A549 (cell line): ENCODE data around the gene PIN1. TPM values are rescaled to one million over a fixed set of nuclear protein-coding genes. Genes with fewer than 3 reads are reported as not detected.

Source experiments
- ATAC-seq, 2 experiments: fragments of 200-7000 bp in 1 of 2; fragments of >200 bp in 1 of 2; cut with Nextera tagmentation in 1 of 2; cut with Tn5 transposase in 1 of 2; 3 replicates each; pipeline versions ENCODE4 v1.8.0 to v1.9.1; 2018 to 2020; ENCODE audit warnings: mild to moderate bottlenecking in 1 of 2, moderate library complexity in 1 of 2
- CTCF ChIA-PET: fragments of 300-600 bp; sonication (Branson Sonifier 250); formaldehyde crosslinking; extraction: SDS; loops from one replicate; lab custom pipeline; 2021; ENCODE audit warnings: antibody characterized with exemption, inconsistent platforms; lab: Yijun Ruan, JAX
- POLR2A ChIA-PET: fragments of 350-600 bp; formaldehyde crosslinking; extraction: SDS; loops from one replicate; lab custom pipeline; 2021; ENCODE audit warnings: antibody characterized with exemption, inconsistent platforms; lab: Yijun Ruan, JAX
- DNase-seq, 2 experiments: peaks; one replicate each; pipeline versions ENCODE4 v3.0.0 to v3.0.0-alpha.2; 2011 to 2016; ENCODE audit warnings: low read depth in 1 of 2, low spot score in 1 of 2
- FAIRE-seq: peaks from 2 replicates; lab custom pipeline; 2011; peaks lifted over from hg19 to GRCh38; lab: Jason Lieb, UNC
- H3K27ac ChIP-seq, 2 experiments: fragments of >200 bp; sonication (Bioruptor Twin); formaldehyde crosslinking; 3 replicates each; pipeline ENCODE4 v1.5.1; 2016 to 2017
- H3K4me1 ChIP-seq: fragments of >200 bp; sonication (Bioruptor Twin); formaldehyde crosslinking; 3 replicates; pipeline ENCODE4 v1.6.1; 2016
- H3K4me2 ChIP-seq: fragments of >200 bp; sonication (Bioruptor Twin); formaldehyde crosslinking; 3 replicates; pipeline ENCODE4 v1.6.1; 2016
- H3K4me3 ChIP-seq: fragments of >200 bp; sonication (Bioruptor Twin); formaldehyde crosslinking; 3 replicates; pipeline ENCODE4 v1.5.1; 2016
- H3K9me3 ChIP-seq: fragments of >200 bp; sonication (Bioruptor Twin); formaldehyde crosslinking; 3 replicates; pipeline ENCODE4 v1.6.1; 2016
- BCL3 ChIP-seq: fragments of >200 bp; sonication (Bioruptor Twin); formaldehyde crosslinking; IDR thresholded peaks from 3 replicates; pipeline ENCODE4 v1.6.1; 2016
- CBX2 ChIP-seq: fragments of 200-600 bp; sonication (generic); IDR thresholded peaks from 2 replicates; pipeline ENCODE4 v1.6.1; 2016; ENCODE audit warnings: low read depth, mild to moderate bottlenecking, borderline replicate concordance
- CBX8 ChIP-seq: fragments of 200-600 bp; sonication (generic); IDR thresholded peaks from 2 replicates; pipeline ENCODE4 v1.6.1; 2016
- CEBPB ChIP-seq, 2 experiments: fragments of >200 bp in 1 of 2; sonication (Bioruptor Twin) in 1 of 2; formaldehyde crosslinking in 1 of 2; IDR thresholded peaks; 2 replicates each; pipeline ENCODE4 v1.6.1; 2012 to 2016
- CHD4 ChIP-seq: fragments of 200-600 bp; sonication (generic); IDR thresholded peaks from 2 replicates; pipeline ENCODE4 v1.6.1; 2016; ENCODE audit warnings: antibody characterized with exemption, mild to moderate bottlenecking, borderline replicate concordance
- E2F6 ChIP-seq: IDR thresholded peaks from 2 replicates; pipeline ENCODE4 v1.6.1; 2012; ENCODE audit warnings: low read depth, borderline replicate concordance
- HOXA7 ChIP-seq: fragments of 250-450 bp; sonication (Bioruptor Pico); IDR thresholded peaks from 2 replicates; pipeline ENCODE4 v1.5.0; 2020; ENCODE audit warnings: mild to moderate bottlenecking, moderate library complexity
- HOXB5 ChIP-seq: fragments of 250-450 bp; sonication (Bioruptor Pico); IDR thresholded peaks from 2 replicates; pipeline ENCODE4 v1.5.0; 2020; ENCODE audit warnings: mild to moderate bottlenecking, moderate library complexity
- KDM5A ChIP-seq: fragments of 200-600 bp; sonication (generic); IDR thresholded peaks from 2 replicates; pipeline ENCODE4 v1.6.1; 2016; ENCODE audit warnings: antibody characterized with exemption, mild to moderate bottlenecking
- MAFK ChIP-seq: fragments of 450-650 bp; IDR thresholded peaks from 2 replicates; pipeline ENCODE4 v1.6.1; 2014; ENCODE audit not compliant: partially characterized antibody
- MAZ ChIP-seq: fragments of 150-350 bp; IDR thresholded peaks from 2 replicates; pipeline ENCODE4 v1.6.1; 2014; ENCODE audit warnings: antibody characterized with exemption, low read depth, low read length, borderline replicate concordance
- NFE2L2 ChIP-seq: fragments of 150-350 bp; conservative IDR thresholded peaks from 2 replicates; pipeline ENCODE4 v1.6.1; 2014; ENCODE audit warnings: low read length
- NR3C1 ChIP-seq: fragments of >200 bp; sonication (Bioruptor Twin); formaldehyde crosslinking; IDR thresholded peaks from 3 replicates; pipeline ENCODE4 v1.6.1; 2017
- PHF8 ChIP-seq: fragments of 200-600 bp; sonication (generic); IDR thresholded peaks from 2 replicates; pipeline ENCODE4 v1.6.1; 2016; ENCODE audit warnings: low read depth, mild to moderate bottlenecking, antibody characterized with exemption, moderate library complexity, borderline replicate concordance
- POLR2A ChIP-seq: IDR thresholded peaks from 2 replicates; pipeline ENCODE4 v1.6.1; 2012; ENCODE audit warnings: mild to moderate bottlenecking, low read length
- RCOR1 ChIP-seq: fragments of 150-350 bp; IDR thresholded peaks from 2 replicates; pipeline ENCODE4 v1.6.1; 2014; ENCODE audit warnings: antibody characterized with exemption, low read length, low read depth
- RFX5 ChIP-seq: fragments of 450-650 bp; IDR thresholded peaks from 2 replicates; pipeline ENCODE4 v1.7.1; 2014; ENCODE audit warnings: antibody characterized with exemption, mild to moderate bottlenecking, moderate library complexity
- SMC3 ChIP-seq: fragments of >200 bp; sonication (Bioruptor Twin); formaldehyde crosslinking; IDR thresholded peaks from 3 replicates; pipeline ENCODE4 v1.6.1; 2018; ENCODE audit warnings: inconsistent platforms
- TP53 ChIP-seq: fragments of 250-450 bp; sonication (Bioruptor Pico); IDR thresholded peaks from 2 replicates; pipeline ENCODE4 v1.5.0; 2021; ENCODE audit warnings: mild to moderate bottlenecking, moderate library complexity
- USF2 ChIP-seq: fragments of 450-650 bp; IDR thresholded peaks from 2 replicates; pipeline ENCODE4 v1.6.1; 2014; ENCODE audit warnings: antibody characterized with exemption
- ZFP36 ChIP-seq: fragments of 450-650 bp; IDR thresholded peaks from 2 replicates; pipeline ENCODE4 v1.6.1; 2014; ENCODE audit warnings: borderline replicate concordance; ENCODE audit not compliant: partially characterized antibody
- WGBS: methylation state at CpG from one replicate; pipeline ENCODE4 v1.1.6; 2017; ENCODE audit errors: missing lambda C conversion rate; 5-methylcytosine and 5-hydroxymethylcytosine counted together
- polyA plus RNA-seq, 4 experiments: library from polyadenylated mRNA; depleted of rRNA in 3 of 4; stranded (reverse); fragments of >200 nt; fragmentation: RNase III in 1 of 4; extraction: RNeasy Plus Mini Kit Qiagen cat#74134 plus additional on column Dnase treatment in 1 of 4; gene quantifications; 2 replicates in 3 of 4; 3 replicates in 1 of 4; pipeline ENCODE4 v1.2.3, GENCODE V29; 2011 to 2017

The PIN1 gene
- polyA plus RNA-seq, 2 of the 4 experiments (the other 2 are of a cell fraction) = 30.0 to 58.5 TPM

- WGBS = 81% methylated on average over 9 of the region's 9 CpGs
- Histone ChIP-seq H3K4me2 (no peak overlapping the region), H3K9me3 (no peaks in the 10 kb centered on the region)
- CTCF ChIA-PET = interaction anchor here (0.6 kb wide), 1 partner anchor 1163 kb away, joined by 3 read pairs; no protein-coding TSS in a partner anchor
- no peak for DNase-seq
- no peak for FAIRE-seq
- TF ChIP-seq HOXB5 (CRISPR knock-in tag) (no peak), CBX8 (no peak), TP53 (CRISPR knock-in tag) (no peak), SMC3 (no peak), CEBPB (IDR thresholded peaks at IDR 0.05) (no peak), NR3C1 (no peak)
- TF ChIP-seq, all 56 proteins: peak for 0
- ATAC-seq = no peak
- Histone ChIP-seq H3K4me3 (no peak overlapping the region), H3K27ac (no peak overlapping the region), H3K4me1 (peaks cover 4% of the 10 kb centered on the region; the same call in 1 of the 3 replicates)
- POLR2A ChIA-PET = no interaction called here
Observed at GRCh38 chr19:9881720-9882119, 46.6 kb downstream of the PIN1 start.

- Histone ChIP-seq H3K4me3 (no peak overlapping the region), H3K4me2 (no peak overlapping the region), H3K27ac (no peak overlapping the region), H3K9me3 (no peaks in the 10 kb centered on the region), H3K4me1 (no peaks in the 10 kb centered on the region)
- POLR2A ChIA-PET = no interaction called here
- TF ChIP-seq RCOR1 = no peak
- no peak for TF ChIP-seq CBX8
- no peak for TF ChIP-seq HOXA7 (CRISPR knock-in tag)
- no peak for FAIRE-seq
- DNase-seq = no peak
- CTCF ChIA-PET = interaction anchor here (0.5 to 1.1 kb wide), 2 partner anchors 14 to 54 kb away, joined by 3 to 4 read pairs; no protein-coding TSS in a partner anchor
- 47% methylated on average over 4 of the region's 10 CpGs for WGBS
- peak in 1 of 2 experiments; percentile 70; a peak in 3 of 6 replicates for ATAC-seq
Observed at GRCh38 chr19:9883231-9883758, 48.2 kb downstream of the PIN1 start.

- Histone ChIP-seq H3K4me3 (no peak overlapping the region), H3K4me2 (no peak overlapping the region), H3K9me3 (no peaks in the 10 kb centered on the region), H3K4me1 (no peaks in the 10 kb centered on the region)
- ChIA-PET CTCF (no interaction called here), POLR2A (no interaction called here)
- FAIRE-seq = no peak
- no peak for TF ChIP-seq USF2
- TF ChIP-seq NFE2L2 = no peak
- no peak for TF ChIP-seq CBX2
- no peak for TF ChIP-seq MAZ
- TF ChIP-seq MAFK = no peak
- TF ChIP-seq CHD4 = no peak
- no peak for TF ChIP-seq E2F6
- TF ChIP-seq POLR2A = no peak
- no peak for TF ChIP-seq BCL3
- TF ChIP-seq HOXA7 (CRISPR knock-in tag) = no peak
- TF ChIP-seq RCOR1 = no peak
- TF ChIP-seq, all 56 proteins: peak for 0
- WGBS = 65% methylated on average over 11 of the region's 12 CpGs
- no peak overlapping the region for H3K27ac ChIP-seq
- DNase-seq (no peak), ATAC-seq (no peak)
Observed at GRCh38 chr19:9883764-9884163, 48.6 kb downstream of the PIN1 start.

GRCh38 chr19:9885077-9885552 is 50.0 kb downstream of the PIN1 start:
- no peak for TF ChIP-seq PHF8
- TF ChIP-seq KDM5A = no peak
- TF ChIP-seq CBX8 = no peak
- no peak for TF ChIP-seq RFX5
- peak; percentile 14 for TF ChIP-seq ZFP36
- Histone ChIP-seq H3K27ac (no peak overlapping the region), H3K4me2 (no peak overlapping the region), H3K9me3 (no peaks in the 10 kb centered on the region), H3K4me1 (no peaks in the 10 kb centered on the region), H3K4me3 (no peak overlapping the region)
- ChIA-PET CTCF (interaction anchor here (0.8 to 1.4 kb wide), 2 partner anchors 28 to 38 kb away, joined by 3 to 4 read pairs; no protein-coding TSS in a partner anchor), POLR2A (no interaction called here)
- FAIRE-seq = no peak
- 75% methylated on average over 8 of the region's 8 CpGs for WGBS
- ATAC-seq = peak in 1 of 2 experiments; percentile 64; a peak in 3 of 6 replicates
- DNase-seq = no peak
